Erythroblast (primary cell): ENCODE results near the gene SUSD3.

ENCODE experiments used
- GATA1 ChIP-seq: IDR thresholded peaks from 2 replicates; pipeline ENCODE4 v1.6.1; 2011; ENCODE audit warnings: low read depth, mild to moderate bottlenecking, control low read depth, low read length, moderate library complexity
- POLR2A ChIP-seq: IDR thresholded peaks from 2 replicates; pipeline ENCODE4 v1.6.1; 2011; ENCODE audit warnings: mild to moderate bottlenecking, low read length

- TF ChIP-seq POLR2A (no peak), GATA1 (no peak)
Observed at GRCh38 chr9:93028448-93029006, 30.0 kb upstream of the SUSD3 start.
